ENCODE measurements around the gene DHX8.

The DHX8 gene

GRCh38 chr17:43532581-43532980 lies 48.8 kb downstream of the DHX8 start:
- no peak overlapping the region for H3K4me3 ChIP-seq (ENCODE audit: low read length)
- no peak for TF ChIP-seq CTCF (conservative IDR thresholded peaks at IDR 0.05; ENCODE audit: low read depth, low read length)
- no peak for DNase-seq (ENCODE audit: low read depth)

GRCh38 chr17:43533699-43534098 lies 49.9 kb downstream of the DHX8 start:
- DNase-seq (ENCODE audit: low read depth): no peak
- TF ChIP-seq CTCF (conservative IDR thresholded peaks at IDR 0.05; ENCODE audit: low read depth, low read length): no peak
- H3K4me3 ChIP-seq (ENCODE audit: low read length): no peak overlapping the region

- no peak for DNase-seq (ENCODE audit: low read depth)
- no peak overlapping the region for H3K4me3 ChIP-seq (ENCODE audit: low read length)
- TF ChIP-seq CTCF (conservative IDR thresholded peaks at IDR 0.05; ENCODE audit: low read depth, low read length): no peak
Measured at GRCh38 chr17:43534909-43535308, 51.1 kb downstream of the DHX8 start.

GRCh38 chr17:43536236-43536992 lies 52.6 kb downstream of the DHX8 start:
- TF ChIP-seq CTCF (conservative IDR thresholded peaks at IDR 0.05; ENCODE audit: low read depth, low read length): no peak
- no peak overlapping the region for H3K4me3 ChIP-seq (ENCODE audit: low read length)
- no peak for DNase-seq (ENCODE audit: low read depth)

- no peak overlapping the region for H3K4me3 ChIP-seq (ENCODE audit: low read length)
- no peak for DNase-seq (ENCODE audit: low read depth)
- no peak for TF ChIP-seq CTCF (conservative IDR thresholded peaks at IDR 0.05; ENCODE audit: low read depth, low read length)
Measured at GRCh38 chr17:43540821-43541674, 57.3 kb downstream of the DHX8 start.

- no peak for TF ChIP-seq CTCF (conservative IDR thresholded peaks at IDR 0.05; ENCODE audit: low read depth, low read length)
- H3K4me3 ChIP-seq (ENCODE audit: low read length): no peak overlapping the region
- no peak for DNase-seq (ENCODE audit: low read depth)
Measured at GRCh38 chr17:43542859-43543258, 59.1 kb downstream of the DHX8 start.

Data from retinal pigment epithelial cell (primary cell).